H1 (cell line): Measurements from ENCODE around the gene WWP2. TPM values are rescaled to one million over a fixed set of nuclear protein-coding genes. Genes with fewer than 3 reads are reported as not detected.

Source experiments
- CTCF ChIA-PET: fragments of 300-600 bp; sonication (Branson Sonifier 250); formaldehyde crosslinking; loops from one replicate; lab custom pipeline; 2021; ENCODE audit not compliant: partially characterized antibody; lab: Charles Lee
- POLR2A ChIA-PET: fragments of 300-600 bp; sonication (Branson Sonifier 250); formaldehyde crosslinking; loops from one replicate; lab custom pipeline; 2021; ENCODE audit warnings: inconsistent platforms; ENCODE audit not compliant: partially characterized antibody; lab: Charles Lee
- DNase-seq, 2 experiments: peaks; one replicate each; pipeline versions ENCODE4 v3.0.0 to v3.0.0-alpha.2; 2010 to 2022; ENCODE audit warnings: low spot score in 2 of 2, low read depth in 1 of 2, mixed read lengths in 1 of 2
- FAIRE-seq: peaks from 2 replicates; lab custom pipeline; 2011; peaks lifted over from hg19 to GRCh38; lab: Jason Lieb, UNC
- H2AFZ ChIP-seq: 2 replicates; pipeline ENCODE4 v1.8.1; 2012; ENCODE audit warnings: low read length, inconsistent platforms
- H2AK5ac ChIP-seq: 2 replicates; pipeline ENCODE4 v1.6.1; 2013; ENCODE audit warnings: low read depth, low read length
- H2BK120ac ChIP-seq: replicated peaks from 2 replicates; pipeline ENCODE3; 2013; ENCODE audit warnings: low read depth, low read length, inconsistent platforms
- H2BK12ac ChIP-seq: 2 replicates; pipeline ENCODE4 v1.6.1; 2013; ENCODE audit warnings: low read depth, low read length
- H2BK15ac ChIP-seq: 2 replicates; pipeline ENCODE4 v1.6.1; 2013; ENCODE audit warnings: low read length
- H2BK20ac ChIP-seq: 2 replicates; pipeline ENCODE4 v1.6.1; 2013; ENCODE audit warnings: low read length
- H2BK5ac ChIP-seq: 2 replicates; pipeline ENCODE4 v1.6.1; 2013; ENCODE audit warnings: low read depth, low read length
- H3K14ac ChIP-seq: 2 replicates; pipeline ENCODE4 v1.6.1; 2013; ENCODE audit warnings: inconsistent platforms; ENCODE audit not compliant: insufficient read length
- H3K18ac ChIP-seq: 2 replicates; pipeline ENCODE4 v1.6.1; 2013; ENCODE audit warnings: low read length; ENCODE audit errors: extremely low read depth
- H3K23ac ChIP-seq: 2 replicates; pipeline ENCODE4 v1.6.1; 2013; ENCODE audit warnings: inconsistent platforms; ENCODE audit not compliant: insufficient read length
- H3K23me2 ChIP-seq: 2 replicates; pipeline ENCODE4 v1.6.1; 2013; ENCODE audit warnings: low read depth, low read length
- H3K27ac ChIP-seq: 2 replicates; pipeline ENCODE4 v1.6.1; 2011; ENCODE audit warnings: low read depth, low read length, inconsistent platforms
- H3K27me3 ChIP-seq, 4 experiments: replicated peaks in 1 of 4; 1 replicate in 1 of 4; 2 replicates in 3 of 4; pipeline versions ENCODE4 v1.6.1 to v1.8.1; 2011 to 2013; ENCODE audit warnings: low read length in 3 of 4, mild to moderate bottlenecking in 3 of 4, inconsistent platforms in 2 of 4, mixed read lengths in 2 of 4, moderate library complexity in 1 of 4; ENCODE audit not compliant: control insufficient read depth in 3 of 4, insufficient read depth in 3 of 4; ENCODE audit errors: extremely low read depth in 1 of 4
- H3K36me3 ChIP-seq, 4 experiments: 2 replicates each; pipeline versions ENCODE4 v1.6.1 to v1.8.1; 2011 to 2013; ENCODE audit warnings: mild to moderate bottlenecking in 4 of 4, low read length in 3 of 4, moderate library complexity in 2 of 4, control low read depth in 1 of 4, inconsistent platforms in 1 of 4; ENCODE audit not compliant: insufficient read depth in 4 of 4, control insufficient read depth in 2 of 4
- H3K4ac ChIP-seq: replicated peaks from 2 replicates; pipeline ENCODE3; 2013; ENCODE audit warnings: low read length, low read depth, mixed read lengths, inconsistent platforms; ENCODE audit not compliant: insufficient read length
- H3K4me1 ChIP-seq, 4 experiments: replicated peaks in 1 of 4; 1 replicate in 1 of 4; 2 replicates in 3 of 4; pipeline versions ENCODE4 v1.6.1 to v1.8.1; 2011 to 2013; ENCODE audit warnings: low read length in 3 of 4, inconsistent platforms in 2 of 4, mixed read lengths in 1 of 4; ENCODE audit not compliant: insufficient read depth in 4 of 4, control insufficient read depth in 3 of 4
- H3K4me2 ChIP-seq, 2 experiments: 2 replicates each; pipeline versions ENCODE4 v1.6.1 to v1.8.1; 2011 to 2013; ENCODE audit warnings: low read depth in 2 of 2, low read length in 2 of 2, control low read depth in 1 of 2, inconsistent platforms in 1 of 2, mild to moderate bottlenecking in 1 of 2; ENCODE audit not compliant: insufficient read depth in 1 of 2
- H3K4me3 ChIP-seq, 4 experiments: fragments of 200-600, 300-600 bp in 1 of 4; sonication (generic), shearing (Covaris generic), sonication (Bioruptor Twin) in 1 of 4; 2 replicates each; pipeline versions ENCODE4 v1.5.1 to v1.8.1; 2011 to 2016; ENCODE audit warnings: low read length in 4 of 4, low read depth in 3 of 4, control low read depth in 2 of 4, inconsistent platforms in 2 of 4, mild to moderate bottlenecking in 2 of 4, mixed read lengths in 1 of 4, moderate library complexity in 1 of 4; ENCODE audit not compliant: insufficient read depth in 2 of 4; ENCODE audit errors: extremely low read depth in 1 of 4
- H3K56ac ChIP-seq: replicated peaks from 2 replicates; pipeline ENCODE3; 2013; ENCODE audit warnings: low read depth, mild to moderate bottlenecking, mixed read lengths, low read length, inconsistent platforms; ENCODE audit not compliant: insufficient read length
- H3K79me1 ChIP-seq: 2 replicates; pipeline ENCODE4 v1.6.1; 2013; ENCODE audit warnings: low read depth, low read length, control low read depth
- H3K79me2 ChIP-seq, 2 experiments: 2 replicates each; pipeline versions ENCODE4 v1.6.1 to v1.8.1; 2012 to 2013; ENCODE audit warnings: low read length in 2 of 2, mild to moderate bottlenecking in 2 of 2, inconsistent platforms in 1 of 2; ENCODE audit not compliant: insufficient read depth in 2 of 2, control insufficient read depth in 1 of 2
- H3K9ac ChIP-seq, 4 experiments: replicated peaks in 1 of 4; 1 replicate in 1 of 4; 2 replicates in 3 of 4; pipeline versions ENCODE4 v1.6.1 to v1.8.1; 2011 to 2013; ENCODE audit warnings: low read depth in 3 of 4, low read length in 3 of 4, control low read depth in 2 of 4, mild to moderate bottlenecking in 2 of 4, moderate library complexity in 2 of 4, inconsistent platforms in 1 of 4; ENCODE audit errors: extremely low read depth in 1 of 4
- H3K9me3 ChIP-seq, 2 experiments: 2 replicates each; pipeline versions ENCODE4 v1.6.1 to v1.8.1; 2012 to 2013; ENCODE audit warnings: mild to moderate bottlenecking in 2 of 2, moderate library complexity in 2 of 2, control low read depth in 1 of 2, inconsistent platforms in 1 of 2, low read depth in 1 of 2, low read length in 1 of 2, mixed read lengths in 1 of 2; ENCODE audit not compliant: insufficient read depth in 2 of 2
- H4K20me1 ChIP-seq, 2 experiments: replicated peaks in 1 of 2; 2 replicates each; pipeline versions ENCODE3 to v1.8.1; 2011 to 2013; ENCODE audit warnings: inconsistent platforms in 2 of 2, low read length in 2 of 2, mild to moderate bottlenecking in 1 of 2; ENCODE audit not compliant: insufficient read depth in 2 of 2, control insufficient read depth in 1 of 2
- H4K5ac ChIP-seq: 2 replicates; pipeline ENCODE4 v1.6.1; 2013; ENCODE audit warnings: low read length, low read depth, mixed read lengths, inconsistent platforms; ENCODE audit not compliant: insufficient read length
- H4K8ac ChIP-seq: 2 replicates; pipeline ENCODE4 v1.8.0; 2013; ENCODE audit warnings: mild to moderate bottlenecking, moderate library complexity, low read length, inconsistent platforms; ENCODE audit not compliant: insufficient read depth; ENCODE audit errors: extremely low read depth
- H4K91ac ChIP-seq: replicated peaks from 2 replicates; pipeline ENCODE3; 2013; ENCODE audit warnings: low read length, mixed read lengths, inconsistent platforms; ENCODE audit not compliant: insufficient read length
- POLR2A ChIP-seq, 2 experiments: IDR thresholded peaks; 1 replicate in 1 of 2; 2 replicates in 1 of 2; pipeline ENCODE4 v1.6.1; 2011; ENCODE audit warnings: low read depth in 2 of 2, low read length in 2 of 2, mild to moderate bottlenecking in 2 of 2; ENCODE audit errors: control extremely low read depth in 1 of 2
- SAP30 ChIP-seq: fragments of 300-600 bp; sonication (generic); IDR thresholded peaks from 2 replicates; pipeline ENCODE4 v1.7.1; 2012; ENCODE audit warnings: low read length, moderate library complexity, mild to moderate bottlenecking, inconsistent platforms; ENCODE audit not compliant: insufficient read depth, insufficient replicate concordance
- polyA plus RNA-seq, 7 experiments: library from polyadenylated mRNA; depleted of rRNA in 3 of 7; stranded (reverse) in 5 of 7; unstranded in 2 of 7; fragments of >200 nt in 5 of 7; fragments of 200-250 nt in 2 of 7; gene quantifications; 1 replicate in 5 of 7; 2 replicates in 1 of 7; 4 replicates in 1 of 7; pipeline versions ENCODE4 v1.2.1 to v1.2.3, GENCODE V29; 2011 to 2013; ENCODE audit warnings: missing spikeins in 2 of 7, mixed read lengths in 2 of 7
- total RNA-seq: library from RNA; stranded (reverse); fragmentation: NEBNext Ultra II Directional; extraction: Animal tissue kit (Norgen Biotek cat#: 25700); gene quantifications from 2 replicates; pipeline ENCODE4 v1.2.1, GENCODE V29; 2021

The WWP2 gene
- total and polyA plus RNA-seq, 2 of the 8 experiments (the other 6 are each of a cell fraction or from before 2014, with no cell fraction given) = 14.1 to 42.2 TPM

DNA sequence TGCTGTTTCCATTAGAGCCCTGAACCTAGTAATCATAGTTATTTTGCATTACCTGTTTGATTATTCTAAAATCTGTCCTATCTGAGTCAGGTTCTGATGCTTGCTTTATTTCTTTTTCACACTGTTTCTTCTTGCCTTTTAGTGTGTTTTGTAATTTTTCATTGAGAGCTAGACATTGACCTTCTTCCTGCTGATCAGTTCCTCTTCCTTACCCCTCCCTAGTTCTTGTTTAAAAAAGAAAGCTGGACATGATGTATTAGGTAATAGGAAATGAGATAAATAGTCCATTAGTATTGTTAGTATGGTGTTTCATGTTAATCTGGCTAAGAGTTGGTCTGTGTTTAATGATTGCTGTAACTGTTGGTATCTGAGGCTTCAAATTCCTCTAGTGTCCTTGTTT is 13.4 kb downstream of the WWP2 start:
- H2BK12ac ChIP-seq = no peak overlapping the region
- POLR2A ChIA-PET = interaction anchor here (1.0 kb wide), 1 partner anchor 13 kb away, joined by 3 read pairs; the partner anchor contains the start of gene WWP2

More for the DNA sequence above, 13.4 kb downstream of the WWP2 start:
- H3K27me3 ChIP-seq = no peaks in the 10 kb centered on the region
- no peak for FAIRE-seq
- no peak for DNase-seq
- no peak overlapping the region for H2BK5ac ChIP-seq
- H4K20me1 ChIP-seq = peaks cover 0 to 5% of the 10 kb centered on the region in 2 experiments
- H3K9me3 ChIP-seq = 0 out of 4 replicates have a peak, but pooled peaks cover 0 to 8% of the 10 kb centered on the region in 2 experiments
- no peaks in the 10 kb centered on the region for H3K4me1 ChIP-seq
- no peak overlapping the region for H3K4me3 ChIP-seq
- H2AK5ac ChIP-seq = no peak overlapping the region
- H3K56ac ChIP-seq = no peak overlapping the region
- peaks cover 0 to 42% of the 10 kb centered on the region in 2 experiments; a peak in 2 of 4 replicates for H3K79me2 ChIP-seq
- no peak overlapping the region for H2AFZ ChIP-seq
- CTCF ChIA-PET = interaction anchor here (1.6 kb wide), 1 partner anchor 21 kb away, joined by 6 read pairs; the partner anchor contains the start of gene NOB1
- H3K14ac ChIP-seq = no peak overlapping the region
- H3K4ac ChIP-seq = no peak overlapping the region
- H3K23me2 ChIP-seq = no peaks in the 10 kb centered on the region
- no peak overlapping the region for H2BK20ac ChIP-seq
- H3K23ac ChIP-seq = no peak overlapping the region
- H3K36me3 ChIP-seq = no peaks in the 10 kb centered on the region; a peak in 1 of 8 replicates
- H3K9ac ChIP-seq = no peak overlapping the region
- no peak overlapping the region for H3K27ac ChIP-seq
- H3K4me2 ChIP-seq = no peak overlapping the region
- H4K91ac ChIP-seq = no peak overlapping the region
- TF ChIP-seq POLR2A (IDR thresholded peaks at IDR 0.05; ENCODE audit: control extremely low read depth in 1 of 2, low read depth in 2 of 2, low read length in 2 of 2) (no peak), SAP30 (no peak)
- H4K8ac ChIP-seq = no peak overlapping the region
- no peak overlapping the region for H3K18ac ChIP-seq
- no peak overlapping the region for H2BK15ac ChIP-seq
- H4K5ac ChIP-seq = no peak overlapping the region
- peaks cover 3% of the 10 kb centered on the region for H3K79me1 ChIP-seq
- H2BK120ac ChIP-seq = no peak overlapping the region
